Neuronal stem cell (in vitro differentiated cells): ENCODE measurements around the gene PPID.
"Not testable (repeated sequence)": the region's sequence is repeated elsewhere in the genome, so short reads cannot be mapped to it uniquely, and the experiment has no call there.

ENCODE experiments used
- DNase-seq: peaks from one replicate; pipeline ENCODE4 v3.0.0-alpha.2; 2013; ENCODE audit warnings: low spot score
- H2AFZ ChIP-seq: one replicate; pipeline ENCODE4 v1.6.1; 2013; ENCODE audit warnings: mild to moderate bottlenecking, low read length, inconsistent platforms
- H2AK5ac ChIP-seq: 2 replicates; pipeline ENCODE4 v1.6.1; 2013; ENCODE audit warnings: low read depth, mild to moderate bottlenecking, inconsistent platforms, low read length, moderate library complexity, mixed read lengths
- H2BK120ac ChIP-seq: 2 replicates; pipeline ENCODE4 v1.6.1; 2013; ENCODE audit warnings: low read depth, mild to moderate bottlenecking, inconsistent platforms, low read length, moderate library complexity, mixed read lengths
- H2BK12ac ChIP-seq: one replicate; pipeline ENCODE4 v1.6.1; 2013; ENCODE audit warnings: low read length, inconsistent platforms
- H2BK15ac ChIP-seq: 2 replicates; pipeline ENCODE4 v1.6.1; 2013; ENCODE audit warnings: mild to moderate bottlenecking, low read length, inconsistent platforms, mixed read lengths
- H2BK5ac ChIP-seq: one replicate; pipeline ENCODE4 v1.6.1; 2013; ENCODE audit warnings: inconsistent platforms, mild to moderate bottlenecking, low read length, moderate library complexity
- H3K14ac ChIP-seq: one replicate; pipeline ENCODE4 v1.6.1; 2013; ENCODE audit warnings: low read length, inconsistent platforms
- H3K18ac ChIP-seq: 2 replicates; pipeline ENCODE4 v1.6.1; 2013; ENCODE audit warnings: low read length, inconsistent platforms
- H3K23ac ChIP-seq: 2 replicates; pipeline ENCODE4 v1.6.1; 2013; ENCODE audit warnings: low read depth, mild to moderate bottlenecking, mixed read lengths, low read length, inconsistent platforms; ENCODE audit not compliant: poor library complexity
- H3K27ac ChIP-seq: replicated peaks from 3 replicates; pipeline ENCODE4 v1.5.1; 2013; ENCODE audit warnings: low read length, inconsistent platforms
- H3K27me3 ChIP-seq, 3 experiments: 2 replicates each; pipeline ENCODE4 v1.6.1; 2013; ENCODE audit warnings: low read length in 3 of 3, mild to moderate bottlenecking in 2 of 3, inconsistent platforms in 1 of 3, low read depth in 1 of 3, mixed read lengths in 1 of 3, moderate library complexity in 1 of 3; ENCODE audit not compliant: control insufficient read depth in 3 of 3, insufficient read depth in 3 of 3
- H3K36me3 ChIP-seq, 2 donors: replicated peaks in 1 of 2; 2 replicates each; pipeline ENCODE4 v1.6.1; 2013; ENCODE audit warnings: low read length in 2 of 2; ENCODE audit not compliant: control insufficient read depth in 2 of 2, insufficient read depth in 2 of 2
- H3K4ac ChIP-seq: 2 replicates; pipeline ENCODE4 v1.6.1; 2013; ENCODE audit warnings: inconsistent platforms, mild to moderate bottlenecking, low read length, moderate library complexity
- H3K4me1 ChIP-seq, 2 donors: 1 replicate in 1 of 2; 2 replicates in 1 of 2; pipeline ENCODE4 v1.6.1; 2013; ENCODE audit warnings: low read length in 2 of 2, low read depth in 1 of 2; ENCODE audit not compliant: control insufficient read depth in 2 of 2, insufficient read depth in 1 of 2
- H3K4me2 ChIP-seq: one replicate; pipeline ENCODE4 v1.6.1; 2013; ENCODE audit warnings: mild to moderate bottlenecking, low read length, inconsistent platforms; ENCODE audit not compliant: insufficient read depth, poor library complexity, severe bottlenecking
- H3K4me3 ChIP-seq, 2 donors: 2 replicates each; pipeline ENCODE4 v1.5.1; 2013; ENCODE audit warnings: low read length in 2 of 2, mild to moderate bottlenecking in 2 of 2, inconsistent platforms in 1 of 2, moderate library complexity in 1 of 2
- H3K79me1 ChIP-seq: one replicate; pipeline ENCODE4 v1.6.1; 2013; ENCODE audit warnings: low read depth, mild to moderate bottlenecking, inconsistent platforms, low read length, moderate library complexity
- H3K9ac ChIP-seq: one replicate; pipeline ENCODE4 v1.6.1; 2013; ENCODE audit warnings: mild to moderate bottlenecking, low read depth, low read length, inconsistent platforms; ENCODE audit not compliant: poor library complexity
- H3K9me3 ChIP-seq, 2 donors: replicated peaks in 1 of 2; 2 replicates each; pipeline versions ENCODE3 to v1.6.1; 2013; ENCODE audit warnings: low read length in 2 of 2, mild to moderate bottlenecking in 2 of 2, inconsistent platforms in 1 of 2, low read depth in 1 of 2, mixed read lengths in 1 of 2, moderate library complexity in 1 of 2; ENCODE audit not compliant: control insufficient read depth in 2 of 2, insufficient read depth in 1 of 2
- H4K8ac ChIP-seq: one replicate; pipeline ENCODE4 v1.6.1; 2013; ENCODE audit warnings: low read depth, mild to moderate bottlenecking, inconsistent platforms, low read length, moderate library complexity
- H4K91ac ChIP-seq: one replicate; pipeline ENCODE4 v1.6.1; 2013; ENCODE audit warnings: low read length, low read depth, mild to moderate bottlenecking, inconsistent platforms; ENCODE audit not compliant: poor library complexity
- WGBS, 2 donors: extraction: QIAGEN DNeasy Blood & Tissue Kit; methylation state at CpG; one replicate each; pipeline ENCODE4 v1.1.7; 2013; ENCODE audit warnings: missing lambda C conversion rate in 2 of 2, mixed read lengths in 1 of 2; ENCODE audit not compliant: insufficient read length in 2 of 2, insufficient replicate concordance in 1 of 2; ENCODE audit errors: extremely low coverage in 2 of 2; 5-methylcytosine and 5-hydroxymethylcytosine counted together

The PPID gene

GRCh38 chr4:158762553-158762952 lies 39.4 kb upstream of the PPID start:
- DNase-seq = no peak
- Histone ChIP-seq H3K23ac (no peak overlapping the region), H2BK5ac (no peak overlapping the region)

GRCh38 chr4:158760866-158761265 lies 37.7 kb upstream of the PPID start:
- no peaks in the 10 kb centered on the region for H3K79me1 ChIP-seq
- H3K27ac ChIP-seq = no peak overlapping the region
- no peak overlapping the region for H2AK5ac ChIP-seq
- H3K4me1 ChIP-seq = no peaks in the 10 kb centered on the region
- no peak overlapping the region for H2BK120ac ChIP-seq
- H3K4me3 ChIP-seq = no peak overlapping the region
- no peak overlapping the region for H3K9ac ChIP-seq
- no peak overlapping the region for H3K14ac ChIP-seq
- H3K36me3 ChIP-seq = no peaks in the 10 kb centered on the region
- no peak overlapping the region for H3K23ac ChIP-seq
- no CpG with 5 or more reads among the region's 4 CpGs for WGBS, 2 donors
- DNase-seq = no peak
- peaks cover 0 to 5% of the 10 kb centered on the region in 2 donors for H3K9me3 ChIP-seq
- H4K8ac ChIP-seq = no peak overlapping the region
- H3K18ac ChIP-seq = no peak overlapping the region
- H3K4me2 ChIP-seq = no peak overlapping the region
- H2AFZ ChIP-seq = no peak overlapping the region
- H4K91ac ChIP-seq = no peak overlapping the region
- no peak overlapping the region for H2BK5ac ChIP-seq
- no peaks in the 10 kb centered on the region for H3K27me3 ChIP-seq
- H2BK12ac ChIP-seq = no peak overlapping the region
- no peak overlapping the region for H3K4ac ChIP-seq
- no peak overlapping the region for H2BK15ac ChIP-seq

More at GRCh38 chr4:158762553-158762952, 39.4 kb upstream of the PPID start:
- H3K4me3 ChIP-seq = no peak overlapping the region
- peaks cover 0 to 2% (median 0%) of the 10 kb centered on the region in 3 experiments for H3K27me3 ChIP-seq
- H3K36me3 ChIP-seq = no peaks in the 10 kb centered on the region
- H2AK5ac ChIP-seq = no peak overlapping the region
- H3K14ac ChIP-seq = no peak overlapping the region
- no peaks in the 10 kb centered on the region for H3K79me1 ChIP-seq
- peaks cover 0 to 5% of the 10 kb centered on the region in 2 donors for H3K9me3 ChIP-seq
- no peak overlapping the region for H2AFZ ChIP-seq
- peaks cover 0 to 3% of the 10 kb centered on the region in 2 donors for H3K4me1 ChIP-seq
- H3K27ac ChIP-seq = no peak overlapping the region
- H4K91ac ChIP-seq = no peak overlapping the region
- H2BK15ac ChIP-seq = no peak overlapping the region
- H2BK12ac ChIP-seq = no peak overlapping the region
- H3K9ac ChIP-seq = no peak overlapping the region
- H2BK120ac ChIP-seq = no peak overlapping the region
- no peak overlapping the region for H4K8ac ChIP-seq
- H3K4ac ChIP-seq = no peak overlapping the region
- WGBS, 2 donors = no CpG with 5 or more reads among the region's 4 CpGs
- H3K4me2 ChIP-seq = no peak overlapping the region
- no peak overlapping the region for H3K18ac ChIP-seq

- not testable (repeated sequence) for H2BK15ac ChIP-seq, H3K18ac ChIP-seq, H3K9ac ChIP-seq, H3K4me1 ChIP-seq, H4K8ac ChIP-seq, H3K14ac ChIP-seq, H3K27me3 ChIP-seq, H3K23ac ChIP-seq, H3K79me1 ChIP-seq, H2AK5ac ChIP-seq, H3K4me2 ChIP-seq, H2BK12ac ChIP-seq, DNase-seq, H2BK5ac ChIP-seq, H3K4me3 ChIP-seq, H3K27ac ChIP-seq, H4K91ac ChIP-seq, H2AFZ ChIP-seq, H3K9me3 ChIP-seq, H3K4ac ChIP-seq, H3K36me3 ChIP-seq, H2BK120ac ChIP-seq
- WGBS, 2 donors = no CpG with 5 or more reads among the region's 20 CpGs
These were observed 36.3 kb upstream of the PPID start for GRCh38 chr4:158759539-158759938.

- no peak overlapping the region for H2AFZ ChIP-seq
- no peak overlapping the region for H3K18ac ChIP-seq
- no peak overlapping the region for H3K9ac ChIP-seq
- no peak overlapping the region for H3K27ac ChIP-seq
- no peaks in the 10 kb centered on the region for H3K36me3 ChIP-seq
- DNase-seq = no peak
- no peak overlapping the region for H3K23ac ChIP-seq
- H4K8ac ChIP-seq = no peak overlapping the region
- no peak overlapping the region for H4K91ac ChIP-seq
- H3K4me3 ChIP-seq = no peak overlapping the region
- H2BK120ac ChIP-seq = no peak overlapping the region
- no peaks in the 10 kb centered on the region for H3K79me1 ChIP-seq
- no peak overlapping the region for H3K14ac ChIP-seq
- H3K4me1 ChIP-seq = no peaks in the 10 kb centered on the region
- H2BK12ac ChIP-seq = no peak overlapping the region
- no peak overlapping the region for H2BK5ac ChIP-seq
- no peak overlapping the region for H3K4ac ChIP-seq
- no CpG with 5 or more reads among the region's 4 CpGs for WGBS, 2 donors
- peaks cover 0 to 5% of the 10 kb centered on the region in 2 donors for H3K9me3 ChIP-seq
- H2BK15ac ChIP-seq = no peak overlapping the region
- H3K27me3 ChIP-seq = no peaks in the 10 kb centered on the region
- H3K4me2 ChIP-seq = no peak overlapping the region
- H2AK5ac ChIP-seq = no peak overlapping the region
These were observed 35.5 kb upstream of the PPID start for GRCh38 chr4:158758703-158759102.
